Fibroblast of skin of right quadriceps (primary cell): ENCODE data around the gene TRIM47.
"Not testable (repeated sequence)": the region's sequence is repeated elsewhere in the genome, so short reads cannot be mapped to it uniquely, and the experiment has no call there.

Experiments used
- DNase-seq: peaks from one replicate; pipeline ENCODE4 v3.0.0-alpha.2; 2013

The TRIM47 gene

DNA sequence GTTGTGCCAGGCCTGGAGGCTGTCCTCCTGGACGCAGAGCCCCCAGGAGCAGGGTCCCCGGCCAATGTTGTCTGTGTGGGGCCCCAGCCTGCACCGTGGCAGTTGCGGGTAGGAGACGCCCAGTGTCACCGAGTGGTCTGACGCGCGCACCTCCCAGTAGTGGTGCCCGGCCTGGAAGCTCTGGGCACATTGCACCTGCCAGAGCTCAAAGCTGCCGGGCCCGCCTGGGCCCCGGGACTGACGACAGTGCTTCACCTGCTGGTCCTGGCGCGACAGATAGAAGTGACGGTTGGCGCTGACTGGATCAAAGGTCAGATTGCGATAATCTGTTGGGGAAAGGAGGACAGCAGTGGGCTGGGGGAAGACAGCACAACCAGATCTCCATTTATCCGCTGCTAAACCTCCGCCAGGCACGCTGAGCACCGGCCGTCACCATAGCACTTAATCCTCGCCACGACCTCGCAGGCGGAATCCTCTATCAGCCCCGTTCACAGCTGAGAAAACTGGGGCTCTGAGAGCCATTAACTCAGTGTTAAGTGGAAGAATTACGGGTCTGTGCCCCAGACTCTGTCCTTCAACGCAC lies 12.7 kb upstream of the TRIM47 start:
- no peak for DNase-seq

DNA sequence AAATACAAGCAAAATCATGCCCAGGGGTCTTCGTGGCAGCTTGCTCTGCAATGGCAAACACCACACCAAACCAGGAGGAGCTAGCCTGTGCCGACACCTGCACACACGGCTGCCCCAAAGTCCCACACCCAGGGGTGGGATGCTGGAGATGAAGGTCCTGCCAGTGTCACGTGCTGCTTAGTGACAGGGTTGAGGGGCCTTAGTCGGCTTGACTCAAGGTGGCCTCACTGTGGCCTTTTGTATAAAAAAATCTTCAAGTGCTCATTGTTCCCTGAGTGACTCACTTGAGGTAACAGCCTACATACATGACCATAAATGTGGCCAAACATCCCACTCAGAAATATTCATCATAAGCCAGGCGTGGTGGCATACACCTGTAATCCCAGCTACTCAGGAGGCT lies 11.1 kb upstream of the TRIM47 start:
- DNase-seq: no peak

DNA sequence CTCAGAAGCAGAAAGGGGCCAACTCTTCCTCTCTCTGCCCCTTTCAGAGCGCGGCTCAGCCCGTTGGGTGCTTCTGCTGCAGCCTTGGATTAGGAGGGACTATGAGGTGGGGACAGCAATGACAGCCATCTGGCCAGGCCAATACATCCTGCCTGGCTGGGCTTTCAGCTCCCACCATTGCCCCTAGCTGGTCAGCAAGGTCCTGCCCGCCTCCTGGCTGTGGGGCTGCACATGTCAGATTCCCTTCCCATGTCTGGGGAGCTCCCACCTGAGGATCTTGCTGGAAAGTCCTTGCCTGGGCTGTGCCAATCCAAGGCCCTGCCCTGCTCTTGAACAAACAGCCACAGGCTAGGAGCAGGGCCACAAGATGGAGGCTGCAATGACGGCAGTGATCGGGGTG lies 10.1 kb upstream of the TRIM47 start:
- DNase-seq: no peak

DNA sequence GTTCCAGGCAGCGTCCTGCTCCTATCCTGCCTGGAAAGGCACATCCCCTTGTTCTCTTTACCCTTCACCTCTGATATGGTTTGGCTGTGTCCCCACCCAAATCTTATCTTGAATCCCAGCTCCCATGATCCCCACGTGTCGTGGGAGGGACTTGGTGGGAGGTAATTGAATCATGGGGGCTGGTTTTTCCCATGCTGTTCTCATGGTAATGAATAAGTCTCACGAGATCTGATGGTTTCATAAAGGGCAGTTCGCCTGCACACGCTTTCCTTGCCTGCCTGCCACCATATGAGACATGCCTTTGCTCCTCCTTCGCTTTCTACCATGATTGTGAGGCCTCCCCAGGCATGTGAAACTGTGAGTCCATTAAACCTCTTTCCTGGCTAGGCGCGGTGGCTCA lies 7.5 kb upstream of the TRIM47 start:
- not testable (repeated sequence) for DNase-seq

DNA sequence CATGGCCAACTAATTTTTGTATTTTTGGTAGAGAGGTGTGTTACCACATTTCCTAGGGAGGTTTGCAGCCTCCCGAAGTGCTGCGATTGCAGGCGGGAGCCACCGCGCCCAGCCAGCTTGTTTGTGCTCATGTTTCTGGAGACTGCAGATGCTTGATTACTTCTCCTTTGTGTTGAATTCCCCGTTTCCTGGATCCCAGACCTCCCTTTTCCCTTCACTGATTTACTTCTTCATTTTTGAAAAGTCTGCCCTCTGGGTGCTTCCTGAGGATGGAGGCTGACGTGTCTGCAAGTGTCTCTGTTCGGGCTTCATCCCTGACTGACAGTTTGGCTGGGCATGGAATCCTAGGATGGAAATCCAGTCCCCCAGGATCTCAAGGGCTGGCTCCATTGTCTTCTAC lies 7.0 kb upstream of the TRIM47 start:
- no peak for DNase-seq

DNA sequence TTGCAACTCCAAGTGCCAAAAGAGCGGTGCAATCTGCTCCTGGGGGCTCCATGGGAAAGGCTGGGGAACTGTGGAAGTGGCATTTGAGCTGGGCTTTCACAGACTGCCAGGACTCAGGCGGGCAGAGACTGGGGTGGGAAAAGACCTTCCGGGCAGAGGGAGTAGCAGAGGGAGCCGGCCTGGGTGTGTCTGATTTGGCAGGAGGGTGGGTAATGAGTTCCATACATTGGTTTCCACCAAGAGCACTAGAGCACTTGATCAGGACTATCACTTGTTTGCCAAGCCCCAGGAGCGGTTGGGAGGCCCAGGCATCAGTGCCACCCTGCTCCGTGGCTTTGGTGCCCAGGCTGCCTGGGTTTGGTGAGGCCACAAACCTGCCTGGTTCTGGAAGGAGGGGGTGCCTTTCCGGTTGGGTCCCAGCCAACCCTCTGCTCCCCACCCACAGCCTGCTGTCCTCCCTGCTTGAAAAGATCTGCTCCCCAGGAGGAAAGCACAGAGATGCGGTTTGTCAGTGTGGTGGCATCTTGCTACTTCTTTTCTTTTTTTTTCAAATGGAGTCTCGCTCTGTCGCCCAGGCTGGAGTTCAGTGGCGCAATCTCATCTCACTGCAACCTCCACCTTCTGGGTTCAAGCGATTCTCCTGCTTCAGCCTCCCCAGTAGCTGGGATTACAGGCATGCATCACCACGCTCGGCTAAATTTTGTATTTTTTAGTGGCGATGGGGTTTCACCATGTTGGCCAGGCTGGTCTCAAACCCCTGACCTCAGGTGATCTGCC lies 3.5 kb upstream of the TRIM47 start:
- DNase-seq: no peak

DNA sequence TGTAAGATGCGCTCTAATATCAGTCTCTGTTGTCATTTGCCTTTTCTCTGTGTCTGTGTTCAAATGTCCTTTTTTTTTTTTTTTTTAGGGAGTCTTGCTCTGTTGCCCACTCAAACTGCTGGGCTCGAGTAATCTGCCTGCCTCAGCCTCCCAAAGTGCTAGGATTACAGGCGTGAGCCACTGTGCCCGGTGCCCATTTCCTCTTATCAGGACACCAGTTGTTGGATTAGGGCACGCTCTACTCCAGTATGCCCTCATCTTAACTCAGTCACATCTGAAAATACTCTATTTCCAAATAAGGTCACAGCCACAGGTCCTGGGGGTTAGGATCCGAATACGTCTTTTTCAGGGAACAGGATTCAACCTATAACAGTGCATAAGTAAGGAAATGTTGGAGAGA lies 1.9 kb upstream of the TRIM47 start:
- DNase-seq: no peak

DNA sequence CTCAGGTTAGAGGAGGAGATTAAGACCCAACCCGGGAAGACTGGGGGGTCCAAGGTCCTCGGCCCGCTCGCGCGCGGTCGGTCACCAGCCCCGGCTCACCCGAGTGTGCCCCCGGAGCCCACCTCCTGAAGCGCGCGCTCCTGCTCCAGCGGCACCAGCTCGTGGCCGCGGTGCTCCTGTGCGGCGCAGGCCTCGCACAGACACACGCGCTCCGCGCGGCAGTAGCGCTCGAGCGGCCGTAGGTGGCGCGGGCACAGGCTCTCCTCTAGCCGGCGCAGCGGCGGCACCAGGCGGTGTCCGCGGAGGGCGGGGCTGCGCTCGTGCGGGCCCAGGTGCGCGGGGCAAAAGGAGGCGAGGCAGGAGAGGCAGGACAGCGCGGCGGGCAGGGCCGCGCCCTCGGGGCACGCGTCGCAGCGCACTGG lies 618 bp downstream of the TRIM47 start:
- peak; percentile 48 for DNase-seq

DNA sequence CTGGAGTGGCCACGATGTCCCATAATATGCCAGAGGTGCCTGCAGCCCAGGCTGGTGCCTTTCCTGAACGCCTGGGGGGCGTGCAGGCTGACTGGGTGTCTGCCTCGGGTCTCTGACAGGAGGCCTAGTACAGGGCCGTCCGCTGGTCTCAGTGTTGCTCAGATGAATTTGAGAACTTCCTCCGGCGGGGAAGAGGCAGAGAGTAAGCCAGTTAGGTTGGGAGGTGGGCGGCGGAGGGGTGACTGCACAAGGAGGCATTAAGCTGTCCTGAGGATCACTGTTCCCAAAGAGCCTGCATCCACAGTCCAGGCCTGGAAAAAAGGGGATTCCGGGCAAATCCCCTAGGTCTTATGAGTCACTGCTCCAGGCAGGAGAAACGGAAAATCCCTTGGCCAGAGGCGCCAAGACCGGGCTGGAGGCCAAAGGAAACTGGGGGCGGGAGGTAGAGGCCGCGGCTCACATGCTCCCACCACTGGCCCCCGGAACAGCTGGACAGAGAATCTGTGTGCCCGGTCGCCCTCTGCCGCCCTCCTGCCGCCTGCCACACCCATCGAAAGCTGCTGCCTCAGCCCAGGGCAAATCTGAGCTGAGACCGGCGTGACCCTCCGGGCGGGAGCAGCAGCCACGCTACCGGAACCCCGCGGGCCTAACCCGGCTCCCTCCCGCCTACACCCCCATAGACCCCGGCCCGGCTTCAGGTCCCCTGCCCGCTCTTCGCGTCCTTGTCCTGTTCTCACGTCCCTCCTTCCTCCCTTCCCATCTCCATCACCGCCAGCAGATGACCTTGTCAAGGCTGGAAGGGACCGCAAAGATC lies 1.2 kb downstream of the TRIM47 start:
- DNase-seq: peak; percentile 87

DNA sequence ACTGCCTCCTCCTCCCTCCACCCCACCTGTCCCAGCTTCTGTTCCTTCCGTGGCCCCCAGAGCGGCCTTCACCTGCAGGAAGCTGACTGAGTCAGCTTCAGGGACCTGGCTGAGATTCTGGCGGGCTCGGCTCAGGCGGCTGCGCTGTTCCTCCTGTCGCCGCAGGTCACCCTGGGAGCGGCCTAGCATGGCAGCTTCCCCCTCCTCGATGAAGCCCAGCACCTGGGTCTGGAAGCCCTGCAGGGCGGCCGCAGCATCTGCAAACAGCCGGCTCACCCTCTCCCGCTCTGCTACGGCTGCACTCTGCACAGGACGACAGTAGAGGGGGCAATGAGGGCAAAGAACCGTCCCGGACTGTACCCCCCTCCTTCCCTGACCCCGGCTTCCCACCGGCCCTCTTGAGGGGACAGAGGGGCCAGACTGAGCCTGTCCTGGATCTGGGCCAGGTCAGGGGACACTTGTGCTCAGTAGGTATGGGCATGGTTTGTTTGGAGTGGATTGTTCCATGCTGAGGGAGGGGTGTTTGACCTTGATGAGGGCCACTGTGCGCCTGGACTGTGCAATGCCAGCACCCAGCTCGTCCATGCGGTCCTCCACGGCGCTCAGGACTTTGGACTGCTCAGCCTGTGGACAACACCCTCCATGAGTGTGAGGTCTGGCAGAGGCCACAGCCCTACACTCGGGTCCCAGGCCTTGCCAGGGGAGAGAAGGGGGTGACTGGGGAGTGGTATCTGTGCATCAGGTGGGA lies 2.0 kb downstream of the TRIM47 start:
- no peak for DNase-seq

DNA sequence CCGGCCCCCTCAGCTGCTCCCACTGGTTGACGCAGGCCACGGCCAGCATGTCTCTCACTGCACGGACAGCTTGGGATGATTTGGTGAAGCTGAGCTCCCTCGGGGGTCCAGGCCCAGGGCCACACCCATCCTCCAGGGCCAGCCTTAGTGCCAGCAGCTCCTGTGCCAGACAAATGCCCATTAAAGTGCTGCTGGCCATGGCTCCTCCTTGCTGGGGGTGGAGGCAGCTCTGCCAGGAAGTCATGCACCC lies 2.5 kb downstream of the TRIM47 start:
- no peak for DNase-seq

DNA sequence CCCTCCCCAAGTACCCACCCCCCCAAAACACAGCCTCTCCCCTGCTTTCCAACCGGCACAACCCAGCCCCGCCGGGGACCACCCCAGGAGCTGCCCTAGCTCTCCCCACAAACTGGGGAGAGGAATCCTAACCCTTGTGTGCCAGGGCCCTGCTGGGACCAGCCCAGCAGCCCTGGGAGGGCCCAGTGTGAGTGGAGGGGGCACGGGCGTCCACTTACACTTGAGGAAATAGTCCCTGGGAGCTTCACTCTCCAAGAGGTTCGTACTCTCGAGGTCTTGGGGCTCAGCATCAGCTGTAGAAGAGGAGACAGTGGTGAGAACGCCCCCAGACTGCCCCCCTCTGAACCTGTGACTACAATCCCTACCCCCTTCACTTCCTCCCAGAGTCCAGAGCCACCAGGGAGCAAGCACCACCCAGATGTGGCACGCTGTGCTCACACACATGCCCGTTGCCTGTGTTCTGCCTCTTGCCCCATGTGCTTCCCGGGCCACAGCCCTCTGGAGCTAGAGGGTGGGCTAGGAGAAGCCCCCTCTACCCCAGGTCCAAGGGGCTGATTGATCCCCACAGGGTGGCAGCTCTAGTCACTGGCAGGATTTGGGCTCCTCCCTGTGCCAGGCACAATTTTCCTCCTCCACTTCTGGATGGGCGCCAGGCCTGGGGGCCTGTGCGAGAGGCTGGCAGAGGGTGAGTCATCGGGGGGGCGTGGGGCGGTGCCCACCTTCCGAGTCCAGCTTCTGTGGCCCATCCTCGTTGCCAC lies 3.0 kb downstream of the TRIM47 start:
- no peak for DNase-seq

DNA sequence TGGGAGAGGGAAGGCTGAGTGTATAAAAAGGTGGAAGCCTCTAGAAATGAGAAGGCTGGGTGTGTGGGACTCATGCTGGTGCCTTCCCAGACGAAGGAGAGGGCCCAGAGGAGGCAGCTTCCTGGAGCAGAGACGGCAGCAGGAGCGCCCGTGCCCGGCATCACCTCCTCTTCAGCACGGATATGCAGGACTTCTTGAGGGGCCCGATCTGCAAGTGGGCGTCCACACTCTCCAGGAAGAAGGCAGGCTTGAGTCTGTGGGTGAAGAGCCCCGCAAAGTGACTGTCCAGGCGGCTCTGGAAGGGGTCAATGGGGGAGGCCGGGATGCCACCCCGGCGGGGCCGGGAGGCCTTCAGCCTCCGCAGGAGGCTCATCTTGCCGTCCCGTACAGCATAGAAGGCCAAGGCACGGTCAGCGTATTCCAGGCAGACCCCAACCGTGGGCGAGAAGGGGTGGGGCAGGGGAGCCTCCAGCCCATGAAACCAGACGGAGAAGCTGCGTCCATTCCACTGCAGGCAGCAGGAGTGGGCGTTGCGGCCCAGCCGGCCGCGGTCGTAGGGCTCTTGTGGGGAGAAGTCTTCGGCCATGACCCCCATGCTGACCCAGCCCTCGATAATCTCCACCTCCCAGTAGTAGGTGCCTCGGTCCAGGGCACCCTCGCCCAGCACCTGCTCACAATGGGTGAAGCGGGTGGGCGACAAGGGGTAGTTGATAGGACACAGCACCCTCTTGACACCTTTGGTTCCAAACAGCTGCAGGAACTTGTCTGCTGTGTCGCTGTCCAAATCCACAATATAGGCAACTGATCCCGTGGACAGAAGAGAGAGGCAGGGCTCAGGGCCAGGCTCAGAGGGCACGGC lies 3.8 kb downstream of the TRIM47 start:
- no peak for DNase-seq

DNA sequence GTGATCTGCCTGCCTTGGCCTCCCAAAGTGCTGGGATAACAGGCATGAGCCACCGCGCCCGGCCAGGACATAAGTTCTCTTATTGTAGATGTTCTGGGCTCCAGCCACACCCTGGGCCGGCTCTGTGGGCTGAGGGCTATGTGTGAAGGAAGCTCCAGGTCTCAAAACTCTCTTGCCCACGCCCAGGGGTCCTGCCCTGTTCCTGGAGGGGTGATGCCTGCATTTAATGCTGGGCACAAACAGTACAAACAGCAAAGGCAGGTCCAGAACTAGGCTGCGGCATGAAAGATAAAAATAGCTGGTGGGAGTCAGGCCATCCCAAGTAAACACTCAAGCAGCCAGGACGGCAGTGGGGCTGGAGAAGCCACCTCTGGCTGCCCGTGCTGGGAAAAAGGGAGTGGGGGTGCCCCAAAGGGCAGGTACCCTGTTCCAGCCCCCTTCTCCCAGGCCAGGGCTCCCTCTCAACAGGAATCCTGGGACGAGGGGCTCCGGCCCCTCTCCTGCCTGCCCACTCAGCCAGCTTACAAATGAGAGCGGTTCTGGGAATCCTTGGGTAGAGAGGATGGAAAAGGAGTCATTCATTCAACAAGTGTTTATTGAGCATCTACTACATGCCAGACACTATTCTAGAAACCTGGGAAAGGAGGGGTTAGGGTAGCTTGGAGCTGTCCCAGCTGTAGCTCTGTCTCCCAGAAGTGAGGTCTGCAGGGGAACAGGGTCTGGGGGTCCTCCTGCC lies 4.6 kb downstream of the TRIM47 start:
- no peak for DNase-seq

DNA sequence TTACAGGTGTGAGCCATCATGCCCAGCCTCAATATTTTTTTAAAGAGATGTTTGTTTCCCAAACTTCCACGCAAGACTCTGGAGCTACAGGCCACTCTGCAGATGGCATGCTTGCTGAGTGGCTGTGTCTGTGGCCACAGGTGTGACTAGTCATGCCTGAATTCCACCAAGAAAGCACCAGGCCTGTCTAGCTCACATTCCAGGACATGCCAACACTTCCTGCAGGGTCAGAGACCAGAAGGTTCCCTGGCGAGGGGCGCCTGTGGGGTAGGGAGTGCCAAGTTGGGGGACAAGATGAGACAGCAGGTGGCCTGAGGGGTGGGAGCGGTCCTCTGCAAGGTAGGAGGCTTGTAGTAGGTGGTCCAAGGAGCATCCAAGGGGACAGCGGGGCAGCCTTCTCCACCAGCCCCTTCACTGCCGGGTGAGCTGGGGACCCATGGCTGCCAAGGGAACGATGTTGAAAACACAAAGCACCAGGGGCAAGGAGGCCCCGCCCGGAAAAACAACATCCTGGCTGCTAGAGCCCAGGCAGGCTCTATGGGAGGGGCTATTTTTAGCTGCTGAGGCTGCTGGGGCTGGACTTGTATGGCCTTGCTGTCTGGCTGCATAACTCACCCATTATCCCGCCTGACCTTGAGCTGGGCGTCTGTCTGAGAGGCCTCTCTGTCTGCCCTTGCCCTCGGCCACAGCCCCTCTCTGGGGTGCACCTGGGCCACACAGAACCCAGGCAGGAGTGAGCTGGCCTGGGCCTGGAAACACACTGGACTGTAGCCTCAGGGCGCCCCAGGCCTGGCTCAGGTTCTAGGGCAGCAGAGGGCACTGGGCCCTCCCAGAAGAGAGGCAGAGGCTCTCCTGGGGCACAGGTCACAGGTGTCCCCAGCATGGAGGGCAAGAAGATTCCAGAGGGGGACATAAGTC lies 5.7 kb downstream of the TRIM47 start:
- DNase-seq: peak; percentile 52

DNA sequence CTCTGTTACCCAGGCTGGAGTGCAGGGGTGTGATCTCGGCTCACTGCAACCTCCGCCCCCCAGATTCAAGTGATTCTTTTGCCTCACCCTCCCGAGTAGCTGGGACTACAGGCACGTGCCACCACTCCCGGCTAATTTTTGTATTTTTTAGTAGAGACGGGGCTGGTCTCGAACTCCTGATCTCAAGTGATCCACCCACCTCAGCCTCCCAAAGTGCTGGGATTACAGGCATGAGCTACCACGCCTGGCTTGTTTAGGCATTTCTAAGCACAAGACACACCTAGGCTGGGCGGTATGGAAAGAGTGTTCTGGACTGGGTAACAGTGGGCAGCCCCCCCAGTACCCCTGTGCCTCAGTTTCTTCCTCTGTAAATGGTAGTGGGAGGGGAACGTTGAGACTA lies 8.2 kb downstream of the TRIM47 start:
- not testable (repeated sequence) for DNase-seq

DNA sequence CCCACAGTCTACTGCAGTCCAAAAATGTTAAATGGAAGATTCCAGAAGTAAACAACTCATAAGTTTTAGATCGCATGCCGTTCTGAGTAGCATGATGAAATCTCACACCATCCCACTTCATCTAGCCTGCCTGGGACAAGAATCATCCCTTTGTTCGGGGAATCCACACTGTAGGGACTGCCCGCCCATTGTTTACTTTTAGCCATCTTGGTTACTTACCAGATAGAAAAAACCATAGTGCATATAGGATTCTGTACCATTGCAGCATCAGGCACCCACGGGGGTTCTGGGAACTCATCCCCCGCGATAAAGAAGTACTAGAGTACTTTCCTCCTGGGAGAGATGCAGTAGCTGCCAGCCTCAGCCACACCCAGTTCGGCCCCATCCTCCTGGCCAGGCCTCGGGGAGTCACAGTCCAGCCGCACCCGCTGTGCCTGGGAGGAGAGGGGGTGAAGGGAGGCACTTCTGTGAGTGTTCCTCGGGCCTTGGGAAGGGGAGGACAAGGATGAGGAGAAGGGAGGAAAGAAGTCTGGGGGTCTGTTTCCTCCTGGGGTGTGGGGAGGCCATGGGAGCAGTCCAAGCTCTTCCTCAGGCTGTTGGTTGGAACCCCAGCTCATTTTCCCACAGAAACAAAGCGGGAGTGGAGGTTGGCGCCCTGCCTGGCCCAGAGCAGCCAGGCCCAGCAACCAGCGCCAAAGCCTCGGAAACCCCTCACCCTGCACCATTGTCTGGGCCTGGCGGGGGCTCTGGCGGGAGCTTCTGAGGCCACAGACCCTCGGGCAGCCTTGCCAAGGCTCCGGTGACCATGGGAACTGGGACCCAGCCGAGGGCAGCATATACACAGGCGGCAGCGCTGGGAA lies 8.9 kb downstream of the TRIM47 start:
- DNase-seq: no peak

DNA sequence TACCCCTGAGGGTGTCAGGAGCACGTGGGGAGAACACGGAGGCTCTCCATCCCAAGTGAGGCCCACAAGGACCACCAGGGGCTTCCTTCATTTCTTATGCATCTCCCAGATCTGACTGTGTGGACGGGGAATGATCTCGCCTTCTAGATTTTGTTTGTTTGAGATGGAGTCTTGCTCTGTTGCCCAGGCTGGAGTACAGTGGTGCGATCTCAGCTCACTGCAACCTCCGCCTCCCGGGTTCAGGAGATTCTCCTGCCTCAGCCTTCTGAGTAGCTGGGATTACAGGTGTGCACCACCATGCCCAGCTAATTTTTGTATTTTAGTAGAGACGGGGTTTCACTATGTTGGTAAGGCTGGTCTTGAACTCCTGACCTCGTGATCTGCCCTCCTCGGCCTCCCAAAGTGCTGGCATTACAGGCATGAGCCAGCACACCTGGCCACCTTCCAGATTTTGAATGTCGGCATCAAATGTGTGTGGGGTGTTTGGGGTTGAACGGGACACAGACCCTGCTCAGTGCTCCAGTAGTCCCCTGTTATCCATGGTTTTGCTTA lies 9.6 kb downstream of the TRIM47 start:
- not testable (repeated sequence) for DNase-seq
